Measurements from ENCODE around the gene LIPK.
"Not testable (repeated sequence)": the region's sequence is repeated elsewhere in the genome, so short reads cannot be mapped to it uniquely, and the experiment has no call there.

The LIPK gene

DNA sequence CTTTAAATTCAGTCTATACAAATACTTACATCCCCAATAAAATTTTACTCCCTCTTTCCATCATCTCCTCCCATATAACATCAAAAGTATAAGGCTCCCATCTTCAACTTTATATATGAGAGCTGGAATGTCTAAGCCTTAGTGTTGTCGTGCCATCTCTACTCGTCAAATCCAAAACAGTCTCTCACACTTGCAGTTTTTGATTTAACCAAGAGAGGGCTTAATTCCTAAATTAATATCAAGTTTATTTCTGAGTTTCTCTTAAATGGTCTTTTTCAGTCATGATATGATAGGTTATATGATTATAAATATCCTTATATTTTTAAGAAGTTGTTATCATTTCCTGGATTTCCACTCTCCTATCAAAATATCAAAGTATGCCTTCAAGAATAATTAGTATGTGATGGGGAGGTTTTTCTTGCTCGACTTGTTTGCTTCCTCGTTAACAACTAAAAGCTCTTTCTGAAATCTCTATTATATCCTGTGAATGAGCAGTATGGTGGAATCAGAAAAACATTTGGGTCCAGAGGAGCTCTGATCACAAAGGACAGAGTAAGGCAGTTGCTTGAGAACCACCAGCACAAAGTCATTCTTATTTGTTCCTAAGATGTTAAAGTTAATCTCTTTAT lies 12.5 kb upstream of the LIPK start:
- H3K27me3 ChIP-seq (replicated peaks; ENCODE audit: control insufficient read depth, insufficient read depth, low read length): no peaks in the 10 kb centered on the region
- TF ChIP-seq, protein P1, sequence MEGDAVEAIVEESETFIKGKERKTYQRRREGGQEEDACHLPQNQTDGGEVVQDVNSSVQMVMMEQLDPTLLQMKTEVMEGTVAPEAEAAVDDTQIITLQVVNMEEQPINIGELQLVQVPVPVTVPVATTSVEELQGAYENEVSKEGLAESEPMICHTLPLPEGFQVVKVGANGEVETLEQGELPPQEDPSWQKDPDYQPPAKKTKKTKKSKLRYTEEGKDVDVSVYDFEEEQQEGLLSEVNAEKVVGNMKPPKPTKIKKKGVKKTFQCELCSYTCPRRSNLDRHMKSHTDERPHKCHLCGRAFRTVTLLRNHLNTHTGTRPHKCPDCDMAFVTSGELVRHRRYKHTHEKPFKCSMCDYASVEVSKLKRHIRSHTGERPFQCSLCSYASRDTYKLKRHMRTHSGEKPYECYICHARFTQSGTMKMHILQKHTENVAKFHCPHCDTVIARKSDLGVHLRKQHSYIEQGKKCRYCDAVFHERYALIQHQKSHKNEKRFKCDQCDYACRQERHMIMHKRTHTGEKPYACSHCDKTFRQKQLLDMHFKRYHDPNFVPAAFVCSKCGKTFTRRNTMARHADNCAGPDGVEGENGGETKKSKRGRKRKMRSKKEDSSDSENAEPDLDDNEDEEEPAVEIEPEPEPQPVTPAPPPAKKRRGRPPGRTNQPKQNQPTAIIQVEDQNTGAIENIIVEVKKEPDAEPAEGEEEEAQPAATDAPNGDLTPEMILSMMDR (IDR thresholded peaks at IDR 0.05; ENCODE audit: insufficient read depth, low read length, poor library complexity, severe bottlenecking): no peak
- DNase-seq (ENCODE audit: extremely low read depth, insufficient read length): no peak
- H3K4me3 ChIP-seq (replicated peaks; ENCODE audit: low read depth, low read length): no peak overlapping the region
- no peaks in the 10 kb centered on the region for H3K36me3 ChIP-seq (ENCODE audit: control insufficient read depth, insufficient read depth, low read length)

DNA sequence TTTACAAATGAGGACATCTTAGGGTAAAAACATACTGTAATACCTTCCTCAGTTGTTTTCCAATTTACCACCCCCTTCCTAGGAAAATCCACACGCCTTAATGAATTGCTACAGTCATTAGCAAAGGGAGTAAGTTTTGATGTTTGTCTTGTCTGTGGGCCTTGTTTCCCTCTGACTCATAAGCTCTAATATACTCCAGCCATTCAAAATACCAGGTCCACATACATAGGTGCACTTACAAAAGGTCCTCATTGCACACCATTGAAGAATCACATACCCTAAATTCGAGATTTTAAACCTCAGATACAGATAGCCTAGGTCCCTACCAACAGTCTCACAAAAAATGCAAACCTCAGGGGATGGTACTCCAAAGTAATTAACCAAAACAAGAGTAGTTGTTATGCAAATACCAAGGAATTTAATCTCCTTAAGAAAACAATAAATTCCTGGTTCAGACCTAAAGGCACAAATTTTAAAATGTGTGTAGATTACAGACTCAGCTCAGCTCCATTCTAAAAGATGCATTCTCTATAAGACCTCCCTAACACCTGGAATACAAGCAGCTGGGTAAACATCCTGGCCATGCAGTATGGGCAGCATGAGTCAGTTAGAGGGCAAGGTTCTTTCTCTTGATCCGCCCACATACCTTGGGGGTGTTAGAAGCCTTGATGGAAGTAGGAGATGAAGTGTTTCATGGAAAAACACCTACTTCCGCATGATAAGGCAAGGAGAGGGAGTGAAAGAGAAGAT lies 3.0 kb upstream of the LIPK start:
- H3K27me3 ChIP-seq (replicated peaks; ENCODE audit: control insufficient read depth, insufficient read depth, low read length): no peaks in the 10 kb centered on the region
- no peak for DNase-seq (ENCODE audit: extremely low read depth, insufficient read length)
- H3K36me3 ChIP-seq (ENCODE audit: control insufficient read depth, insufficient read depth, low read length): no peaks in the 10 kb centered on the region
- TF ChIP-seq, protein P1 (IDR thresholded peaks at IDR 0.05; ENCODE audit: insufficient read depth, low read length, poor library complexity, severe bottlenecking): no peak
- no peak overlapping the region for H3K4me3 ChIP-seq (replicated peaks; ENCODE audit: low read depth, low read length)

DNA sequence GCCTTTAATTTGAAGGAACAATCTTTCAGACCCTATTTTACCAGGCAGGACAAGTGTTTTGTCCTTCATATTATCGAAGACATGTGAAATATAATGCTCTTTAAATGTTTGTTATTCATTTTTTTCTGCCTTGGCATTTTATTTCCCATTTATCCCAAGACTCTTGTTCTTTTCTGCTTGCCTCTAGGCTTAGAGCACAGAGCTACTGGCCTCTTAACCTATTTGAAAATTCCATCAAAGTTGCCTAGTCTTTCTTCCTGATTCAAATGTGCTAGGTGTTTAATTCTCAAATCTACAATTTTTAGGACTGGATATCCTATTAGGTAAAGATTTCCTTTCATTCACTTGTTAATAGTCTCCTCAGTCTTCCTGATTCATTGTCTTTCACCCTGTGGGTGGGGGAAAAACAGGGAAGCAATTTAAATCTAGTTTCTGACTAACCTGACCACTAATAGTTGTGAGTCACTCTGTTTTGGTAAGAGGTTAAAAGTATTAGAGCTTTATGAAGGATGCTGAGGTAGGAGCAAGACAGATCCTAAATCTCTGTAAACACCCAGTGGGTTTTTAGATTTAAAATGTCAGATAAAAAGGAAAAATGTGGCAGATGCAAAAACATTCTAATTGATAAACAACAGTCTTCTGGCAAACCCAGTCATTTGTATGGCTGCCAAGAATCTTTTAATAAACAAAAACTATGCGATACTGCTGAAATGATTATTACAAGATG lies 1.5 kb downstream of the LIPK start:
- DNase-seq (ENCODE audit: extremely low read depth, insufficient read length): no peak
- TF ChIP-seq, protein P1 (IDR thresholded peaks at IDR 0.05; ENCODE audit: insufficient read depth, low read length, poor library complexity, severe bottlenecking): no peak
- no peaks in the 10 kb centered on the region for H3K27me3 ChIP-seq (replicated peaks; ENCODE audit: control insufficient read depth, insufficient read depth, low read length)

DNA sequence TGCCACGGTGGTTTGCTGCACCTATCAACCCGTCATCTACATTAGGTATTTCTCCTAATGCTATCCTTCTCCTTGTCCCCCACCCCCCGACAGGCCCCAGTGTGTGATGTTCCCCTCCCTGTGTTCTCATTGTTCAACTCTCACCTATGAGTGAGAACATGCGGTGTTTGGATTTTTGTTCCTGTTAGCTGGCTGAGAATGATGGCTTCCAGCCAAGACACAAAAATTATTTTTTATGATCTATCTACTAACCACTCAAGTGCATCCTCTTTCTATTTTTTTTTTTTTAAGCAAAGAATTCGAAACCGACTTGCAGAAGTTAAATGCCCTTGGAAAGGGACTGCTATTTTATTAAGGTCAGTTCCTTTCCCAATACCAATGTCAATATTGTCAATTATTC lies 3.3 kb downstream of the LIPK start:
- not testable (repeated sequence) for H3K27me3 ChIP-seq (replicated peaks; ENCODE audit: control insufficient read depth, insufficient read depth, low read length); H3K36me3 ChIP-seq (ENCODE audit: control insufficient read depth, insufficient read depth, low read length); H3K4me3 ChIP-seq (replicated peaks; ENCODE audit: low read depth, low read length); DNase-seq (ENCODE audit: extremely low read depth, insufficient read length)

More for the DNA sequence above, 1.5 kb downstream of the LIPK start:
- H3K4me3 ChIP-seq (replicated peaks; ENCODE audit: low read depth, low read length): no peak overlapping the region
- no peaks in the 10 kb centered on the region for H3K36me3 ChIP-seq (ENCODE audit: control insufficient read depth, insufficient read depth, low read length)

DNA sequence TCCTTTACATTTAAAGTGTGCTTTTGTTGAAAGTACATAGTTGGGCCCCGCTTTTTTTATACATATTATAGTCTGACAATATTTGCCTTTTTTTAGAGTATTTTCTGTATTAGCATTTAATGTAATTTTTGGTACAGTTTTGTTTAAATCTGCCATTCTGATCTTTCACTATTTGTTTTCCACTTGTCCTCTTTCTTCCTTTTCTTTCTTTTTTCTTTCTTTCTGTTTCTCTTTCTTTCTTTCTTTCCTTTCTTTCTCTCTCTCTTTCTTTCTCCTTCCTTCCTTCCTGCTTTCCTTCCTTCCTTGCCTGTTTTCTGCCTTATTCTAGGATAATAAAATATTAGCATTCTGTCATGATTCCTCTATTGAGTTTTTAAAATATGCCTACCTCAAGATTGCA lies 9.5 kb downstream of the LIPK start:
- Histone ChIP-seq H3K27me3 (replicated peaks; ENCODE audit: control insufficient read depth, insufficient read depth, low read length) (no peaks in the 10 kb centered on the region), H3K36me3 (ENCODE audit: control insufficient read depth, insufficient read depth, low read length) (no peaks in the 10 kb centered on the region), H3K4me3 (replicated peaks; ENCODE audit: low read depth, low read length) (no peak overlapping the region)
- no peak for DNase-seq (ENCODE audit: extremely low read depth, insufficient read length)
- TF ChIP-seq, protein P1 (IDR thresholded peaks at IDR 0.05; ENCODE audit: insufficient read depth, low read length, poor library complexity, severe bottlenecking): no peak

DNA sequence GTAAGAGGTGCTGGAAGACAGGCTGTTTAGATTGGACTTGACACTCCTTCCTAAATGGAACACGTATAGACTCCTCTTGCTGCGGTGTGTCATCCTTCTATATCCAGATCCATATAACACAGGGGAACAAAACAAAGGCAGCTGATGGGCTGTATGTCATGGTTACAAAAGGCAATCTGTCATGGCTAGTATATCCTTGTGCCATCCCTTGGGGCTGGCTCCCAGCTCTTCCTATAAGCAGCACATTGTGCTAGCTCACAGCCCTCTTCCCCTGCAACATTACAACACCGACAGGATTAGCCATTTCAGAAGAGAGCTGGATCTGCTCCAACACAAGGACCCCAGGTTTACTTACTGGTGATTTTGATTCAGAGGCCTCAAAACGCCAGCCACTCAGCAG lies 15.3 kb downstream of the LIPK start:
- TF ChIP-seq, protein P1 (IDR thresholded peaks at IDR 0.05; ENCODE audit: insufficient read depth, low read length, poor library complexity, severe bottlenecking): no peak
- H3K27me3 ChIP-seq (replicated peaks; ENCODE audit: control insufficient read depth, insufficient read depth, low read length): no peaks in the 10 kb centered on the region
- no peaks in the 10 kb centered on the region for H3K36me3 ChIP-seq (ENCODE audit: control insufficient read depth, insufficient read depth, low read length)
- no peak for DNase-seq (ENCODE audit: extremely low read depth, insufficient read length)
- H3K4me3 ChIP-seq (replicated peaks; ENCODE audit: low read depth, low read length): no peak overlapping the region

Data from GM06990 (cell line).